SK-N-SH (cell line): ENCODE results near the gene STAT5B. TPM values are rescaled to one million over a fixed set of nuclear protein-coding genes. Genes with fewer than 3 reads are reported as not detected.

Experiments
- CTCF ChIA-PET: fragments of 300-600, 350-600 bp; formaldehyde crosslinking; extraction: SDS; loops from one replicate; lab custom pipeline; 2021; lab: Yijun Ruan, JAX
- POLR2A ChIA-PET: fragments of 350-600 bp; sonication (Branson Sonifier 250); formaldehyde crosslinking; extraction: SDS; loops from one replicate; lab custom pipeline; 2020; ENCODE audit warnings: antibody characterized with exemption, inconsistent platforms; lab: Yijun Ruan, JAX
- DNase-seq: peaks from one replicate; pipeline ENCODE4 v3.0.0; 2012
- H2AFZ ChIP-seq: fragments of 200-600 bp; sonication (generic); 2 replicates; pipeline ENCODE4 v1.8.1; 2016; ENCODE audit warnings: antibody characterized with exemption, mild to moderate bottlenecking, low read depth
- H3F3A ChIP-seq: fragments of 200-600 bp; sonication (generic); replicated peaks from 2 replicates; pipeline ENCODE3; 2016; ENCODE audit warnings: antibody characterized with exemption, mild to moderate bottlenecking; ENCODE audit not compliant: insufficient read depth
- H3K27ac ChIP-seq, 2 experiments: fragments of 200-500 bp in 1 of 2; fragments of 200-600 bp in 1 of 2; sonication (Bioruptor generic) in 1 of 2; sonication (generic), shearing (Covaris generic) in 1 of 2; 2 replicates each; pipeline versions ENCODE4 v1.5.1 to v1.6.1; 2014 to 2016; ENCODE audit warnings: low read depth in 2 of 2, inconsistent platforms in 1 of 2, low read length in 1 of 2, mild to moderate bottlenecking in 1 of 2, mixed read lengths in 1 of 2
- H3K27me3 ChIP-seq: fragments of 200-600 bp; sonication (generic), shearing (Covaris generic); 2 replicates; pipeline ENCODE4 v1.6.1; 2016; ENCODE audit warnings: mixed run types; ENCODE audit not compliant: insufficient read depth
- H3K36me3 ChIP-seq, 2 experiments: fragments of 200-500 bp in 1 of 2; fragments of 200-600 bp in 1 of 2; sonication (Bioruptor generic) in 1 of 2; sonication (generic) in 1 of 2; replicated peaks in 1 of 2; 2 replicates each; pipeline versions ENCODE3 to v1.5.1; 2014 to 2016; ENCODE audit warnings: low read length in 1 of 2, mild to moderate bottlenecking in 1 of 2; ENCODE audit not compliant: insufficient read depth in 2 of 2, control insufficient read depth in 1 of 2
- H3K4me1 ChIP-seq, 2 experiments: fragments of 200-500 bp in 1 of 2; fragments of 200-600 bp in 1 of 2; sonication (Bioruptor generic) in 1 of 2; sonication (generic), shearing (Covaris generic) in 1 of 2; 2 replicates each; pipeline versions ENCODE4 v1.5.1 to v1.6.1; 2014 to 2016; ENCODE audit warnings: low read depth in 1 of 2, low read length in 1 of 2, mixed run types in 1 of 2; ENCODE audit not compliant: insufficient read depth in 2 of 2, control insufficient read depth in 1 of 2
- H3K4me2 ChIP-seq: fragments of 200-600 bp; sonication (generic), shearing (Covaris generic); 2 replicates; pipeline ENCODE4 v1.6.1; 2017; ENCODE audit warnings: mixed run types
- H3K4me3 ChIP-seq, 2 experiments: fragments of 200-500 bp in 1 of 2; fragments of 200-600 bp in 1 of 2; sonication (Bioruptor generic) in 1 of 2; sonication (generic), shearing (Covaris generic) in 1 of 2; 2 replicates each; pipeline versions ENCODE4 v1.5.1 to v1.8.1; 2014 to 2016; ENCODE audit warnings: low read depth in 2 of 2, inconsistent platforms in 1 of 2, low read length in 1 of 2, mild to moderate bottlenecking in 1 of 2, mixed read lengths in 1 of 2, moderate library complexity in 1 of 2
- H3K79me2 ChIP-seq: fragments of 200-600 bp; sonication (generic); 2 replicates; pipeline ENCODE4 v1.8.1; 2017; ENCODE audit warnings: mild to moderate bottlenecking; ENCODE audit not compliant: insufficient read depth
- H3K9ac ChIP-seq: fragments of 200-600 bp; sonication (generic); 2 replicates; pipeline ENCODE4 v1.6.1; 2017; ENCODE audit warnings: mixed run types
- H3K9me2 ChIP-seq: fragments of 200-600 bp; sonication (generic); 2 replicates; pipeline ENCODE4 v1.6.1; 2017; ENCODE audit warnings: mixed run types
- H3K9me3 ChIP-seq: fragments of 200-600 bp; sonication (generic); 2 replicates; pipeline ENCODE4 v1.6.1; 2017; ENCODE audit warnings: mixed run types, mild to moderate bottlenecking, moderate library complexity
- H4K20me1 ChIP-seq: fragments of 200-600 bp; sonication (generic); 2 replicates; pipeline ENCODE4 v1.6.1; 2017; ENCODE audit warnings: mild to moderate bottlenecking, mixed run types; ENCODE audit not compliant: insufficient read depth
- ELF1 ChIP-seq: IDR thresholded peaks from 2 replicates; pipeline ENCODE4 v1.4.0; 2012
- EP300 ChIP-seq, 2 experiments: IDR thresholded peaks; 2 replicates each; pipeline versions ENCODE4 v1.4.0 to v1.6.1; 2012; ENCODE audit warnings: borderline replicate concordance in 1 of 2, low read depth in 1 of 2, low read length in 1 of 2
- EZH2phosphoT487 ChIP-seq: fragments of 200-600 bp; sonication (generic); IDR thresholded peaks from 2 replicates; pipeline ENCODE4 v1.6.1; 2017; ENCODE audit warnings: low read depth, mixed run types, mild to moderate bottlenecking, antibody characterized with exemption, moderate library complexity, borderline replicate concordance
- FOSL2 ChIP-seq: IDR thresholded peaks from 2 replicates; pipeline ENCODE4 v1.4.0; 2012; ENCODE audit warnings: low read depth, mild to moderate bottlenecking, moderate library complexity, borderline replicate concordance
- FOXM1 ChIP-seq: IDR thresholded peaks from 2 replicates; pipeline ENCODE4 v1.4.0; 2012; ENCODE audit warnings: low read depth, mild to moderate bottlenecking
- GATA2 ChIP-seq: sonication (generic); formaldehyde crosslinking; IDR thresholded peaks from 2 replicates; pipeline ENCODE4 v1.5.0; 2020; ENCODE audit warnings: mild to moderate bottlenecking, missing genetic modification reagents
- MEF2A ChIP-seq: IDR thresholded peaks from 2 replicates; pipeline ENCODE4 v1.4.0; 2012; ENCODE audit warnings: low read depth, borderline replicate concordance
- NFIC ChIP-seq: IDR thresholded peaks from 2 replicates; pipeline ENCODE4 v1.4.0; 2012; ENCODE audit warnings: borderline replicate concordance
- PBX3 ChIP-seq: IDR thresholded peaks from 2 replicates; pipeline ENCODE4; 2012
- POLR2AphosphoS5 ChIP-seq: IDR thresholded peaks from 2 replicates; pipeline ENCODE4 v1.6.1; 2012; ENCODE audit warnings: low read depth, low read length
- RAD21 ChIP-seq: IDR thresholded peaks from 2 replicates; pipeline ENCODE4 v1.6.1; 2012; ENCODE audit warnings: mild to moderate bottlenecking, low read length
- RCOR1 ChIP-seq: fragments of 150-350 bp; IDR thresholded peaks from 2 replicates; pipeline ENCODE4 v1.6.1; 2017; ENCODE audit warnings: antibody characterized with exemption, low read length
- RFX5 ChIP-seq: IDR thresholded peaks from 2 replicates; pipeline ENCODE4 v1.6.1; 2012; ENCODE audit warnings: mild to moderate bottlenecking, improper control_type of control experiment, low read length
- RXRA ChIP-seq: IDR thresholded peaks from 2 replicates; pipeline ENCODE4 v1.4.0; 2012; ENCODE audit warnings: low read depth, mild to moderate bottlenecking, borderline replicate concordance
- TCF12 ChIP-seq: IDR thresholded peaks from 2 replicates; pipeline ENCODE4 v1.4.0; 2012
- TEAD4 ChIP-seq: IDR thresholded peaks from 2 replicates; pipeline ENCODE4 v1.4.0; 2012; ENCODE audit warnings: mild to moderate bottlenecking, borderline replicate concordance; ENCODE audit not compliant: insufficient read depth
- YY1 ChIP-seq: IDR thresholded peaks from 2 replicates; pipeline ENCODE4 v1.4.0; 2012; ENCODE audit warnings: low read depth, mild to moderate bottlenecking
- WGBS: methylation state at CpG from one replicate; pipeline ENCODE4 v1.1.6; 2017; ENCODE audit warnings: low lambda C conversion rate; 5-methylcytosine and 5-hydroxymethylcytosine counted together
- polyA plus RNA-seq, 3 experiments: library from polyadenylated mRNA; depleted of rRNA; stranded (reverse); fragments of >200 nt; gene quantifications; 2 replicates each; pipeline ENCODE4 v1.2.3, GENCODE V29; 2012
- TF ChIP-seq, protein P1 (sequence below): fragments of 200-600 bp; sonication (generic); IDR thresholded peaks from 2 replicates; pipeline ENCODE4 v1.6.1; 2017; ENCODE audit warnings: antibody characterized with exemption, mild to moderate bottlenecking, moderate library complexity
- TF ChIP-seq, protein P2 (sequence below): IDR thresholded peaks from 2 replicates; pipeline ENCODE4 v1.4.0; 2012; ENCODE audit warnings: low read depth, borderline replicate concordance

Gene STAT5B
- polyA plus RNA-seq, 1 of the 3 experiments (the other 2 are of a cell fraction): 23.6 TPM

DNA sequence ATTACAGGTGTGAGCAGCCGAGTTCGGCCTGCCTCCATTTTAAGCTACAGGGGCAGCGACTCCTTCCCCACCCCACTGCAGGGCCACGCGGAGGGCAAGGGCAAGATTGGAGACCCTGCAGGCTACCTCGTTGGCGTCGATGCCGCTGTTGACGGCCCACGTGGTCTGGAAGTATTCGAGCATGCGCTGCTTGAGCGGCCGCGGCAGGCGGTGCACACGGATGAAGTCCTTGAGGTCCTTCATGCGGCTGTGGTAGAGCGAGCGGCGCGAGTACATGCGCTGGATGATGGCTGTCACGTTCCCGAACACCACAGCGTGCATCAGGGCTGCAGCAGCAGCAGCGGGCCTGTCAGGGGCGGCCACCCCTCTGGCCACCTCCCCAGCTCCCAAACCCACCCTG, 106.8 kb downstream of the STAT5B start:
- Histone ChIP-seq H3K4me2 (no peak overlapping the region), H3K79me2 (no peaks in the 10 kb centered on the region), H3F3A (no peaks in the 10 kb centered on the region), H3K36me3 (no peaks in the 10 kb centered on the region), H3K4me3 (no peak overlapping the region), H3K9me3 (no peaks in the 10 kb centered on the region), H2AFZ (no peak overlapping the region), H3K9me2 (no peaks in the 10 kb centered on the region), H3K4me1 (no peaks in the 10 kb centered on the region), H3K27ac (no peak overlapping the region), H3K9ac (no peak overlapping the region), H4K20me1 (no peaks in the 10 kb centered on the region), H3K27me3 (no peaks in the 10 kb centered on the region)
- 92% methylated on average over 29 of the region's 29 CpGs for WGBS
- POLR2A ChIA-PET: no interaction called here
- TF ChIP-seq FOXM1 (no peak), RFX5 (no peak), RXRA (no peak), EP300 (IDR thresholded peaks at IDR 0.05; ENCODE audit: borderline replicate concordance in 1 of 2, low read depth in 1 of 2, low read length in 1 of 2) (no peak), FOSL2 (no peak), PBX3 (no peak), RCOR1 (no peak), ELF1 (no peak), POLR2AphosphoS5 (no peak), YY1 (no peak), EZH2phosphoT487 (no peak), GATA2 (CRISPR knock-in tag) (no peak), TCF12 (no peak), TEAD4 (no peak), NFIC (no peak), RAD21 (no peak), MEF2A (no peak)
- TF ChIP-seq, protein P1, sequence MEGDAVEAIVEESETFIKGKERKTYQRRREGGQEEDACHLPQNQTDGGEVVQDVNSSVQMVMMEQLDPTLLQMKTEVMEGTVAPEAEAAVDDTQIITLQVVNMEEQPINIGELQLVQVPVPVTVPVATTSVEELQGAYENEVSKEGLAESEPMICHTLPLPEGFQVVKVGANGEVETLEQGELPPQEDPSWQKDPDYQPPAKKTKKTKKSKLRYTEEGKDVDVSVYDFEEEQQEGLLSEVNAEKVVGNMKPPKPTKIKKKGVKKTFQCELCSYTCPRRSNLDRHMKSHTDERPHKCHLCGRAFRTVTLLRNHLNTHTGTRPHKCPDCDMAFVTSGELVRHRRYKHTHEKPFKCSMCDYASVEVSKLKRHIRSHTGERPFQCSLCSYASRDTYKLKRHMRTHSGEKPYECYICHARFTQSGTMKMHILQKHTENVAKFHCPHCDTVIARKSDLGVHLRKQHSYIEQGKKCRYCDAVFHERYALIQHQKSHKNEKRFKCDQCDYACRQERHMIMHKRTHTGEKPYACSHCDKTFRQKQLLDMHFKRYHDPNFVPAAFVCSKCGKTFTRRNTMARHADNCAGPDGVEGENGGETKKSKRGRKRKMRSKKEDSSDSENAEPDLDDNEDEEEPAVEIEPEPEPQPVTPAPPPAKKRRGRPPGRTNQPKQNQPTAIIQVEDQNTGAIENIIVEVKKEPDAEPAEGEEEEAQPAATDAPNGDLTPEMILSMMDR: no peak
- TF ChIP-seq, protein P2, sequence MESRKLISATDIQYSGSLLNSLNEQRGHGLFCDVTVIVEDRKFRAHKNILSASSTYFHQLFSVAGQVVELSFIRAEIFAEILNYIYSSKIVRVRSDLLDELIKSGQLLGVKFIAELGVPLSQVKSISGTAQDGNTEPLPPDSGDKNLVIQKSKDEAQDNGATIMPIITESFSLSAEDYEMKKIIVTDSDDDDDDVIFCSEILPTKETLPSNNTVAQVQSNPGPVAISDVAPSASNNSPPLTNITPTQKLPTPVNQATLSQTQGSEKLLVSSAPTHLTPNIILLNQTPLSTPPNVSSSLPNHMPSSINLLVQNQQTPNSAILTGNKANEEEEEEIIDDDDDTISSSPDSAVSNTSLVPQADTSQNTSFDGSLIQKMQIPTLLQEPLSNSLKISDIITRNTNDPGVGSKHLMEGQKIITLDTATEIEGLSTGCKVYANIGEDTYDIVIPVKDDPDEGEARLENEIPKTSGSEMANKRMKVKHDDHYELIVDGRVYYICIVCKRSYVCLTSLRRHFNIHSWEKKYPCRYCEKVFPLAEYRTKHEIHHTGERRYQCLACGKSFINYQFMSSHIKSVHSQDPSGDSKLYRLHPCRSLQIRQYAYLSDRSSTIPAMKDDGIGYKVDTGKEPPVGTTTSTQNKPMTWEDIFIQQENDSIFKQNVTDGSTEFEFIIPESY: no peak
- no peak for DNase-seq
- CTCF ChIA-PET: interaction anchor here (1.0 kb wide), 1 partner anchor 13 kb away, joined by 3 read pairs; no protein-coding TSS in a partner anchor
